ENCODE results near the gene MGA.

The MGA gene

GRCh38 chr15:41789236-41789635, 129.0 kb downstream of the MGA start:
- Histone ChIP-seq H3K4me1 (ENCODE audit: control insufficient read depth in 1 of 2, insufficient read depth in 1 of 2, low read depth in 1 of 2, low read length in 1 of 2) (no peaks in the 10 kb centered on the region), H3K4me3 (ENCODE audit: low read depth in 1 of 2, low read length in 1 of 2) (no peak overlapping the region), H3K27ac (no peak overlapping the region), H3K27me3 (no peaks in the 10 kb centered on the region), H3K36me3 (no peaks in the 10 kb centered on the region), H3K9me3 (no peaks in the 10 kb centered on the region)
- TF ChIP-seq CTCF (IDR thresholded peaks at IDR 0.05) = no peak

- H3K4me1 ChIP-seq (ENCODE audit: control insufficient read depth in 1 of 2, insufficient read depth in 1 of 2, low read depth in 1 of 2, low read length in 1 of 2) = no peaks in the 10 kb centered on the region
Observed at GRCh38 chr15:41789662-41790061, 129.5 kb downstream of the MGA start.

GRCh38 chr15:41790169-41790568, 130.0 kb downstream of the MGA start:
- no peaks in the 10 kb centered on the region for H3K36me3 ChIP-seq
- H3K4me3 ChIP-seq (ENCODE audit: low read depth in 1 of 2, low read length in 1 of 2) = no peak overlapping the region
- H3K27ac ChIP-seq = no peak overlapping the region
- H3K27me3 ChIP-seq = no peaks in the 10 kb centered on the region
- H3K4me1 ChIP-seq (ENCODE audit: control insufficient read depth in 1 of 2, insufficient read depth in 1 of 2, low read depth in 1 of 2, low read length in 1 of 2) = no peaks in the 10 kb centered on the region
- TF ChIP-seq CTCF (IDR thresholded peaks at IDR 0.05) = no peak
- H3K9me3 ChIP-seq = no peaks in the 10 kb centered on the region

More at GRCh38 chr15:41789662-41790061, 129.5 kb downstream of the MGA start:
- Histone ChIP-seq H3K27ac (no peak overlapping the region), H3K4me3 (ENCODE audit: low read depth in 1 of 2, low read length in 1 of 2) (no peak overlapping the region), H3K27me3 (no peaks in the 10 kb centered on the region), H3K36me3 (no peaks in the 10 kb centered on the region), H3K9me3 (no peaks in the 10 kb centered on the region)
- TF ChIP-seq CTCF (IDR thresholded peaks at IDR 0.05) = no peak

GRCh38 chr15:41790756-41791546, 130.7 kb downstream of the MGA start:
- Histone ChIP-seq H3K4me1 (ENCODE audit: control insufficient read depth in 1 of 2, insufficient read depth in 1 of 2, low read depth in 1 of 2, low read length in 1 of 2) (no peaks in the 10 kb centered on the region), H3K4me3 (ENCODE audit: low read depth in 1 of 2, low read length in 1 of 2) (no peak overlapping the region), H3K9me3 (no peaks in the 10 kb centered on the region), H3K27ac (no peak overlapping the region), H3K36me3 (no peaks in the 10 kb centered on the region), H3K27me3 (no peaks in the 10 kb centered on the region)
- TF ChIP-seq CTCF (IDR thresholded peaks at IDR 0.05) = no peak

GRCh38 chr15:41791547-41791937, 131.3 kb downstream of the MGA start:
- H3K27me3 ChIP-seq = no peaks in the 10 kb centered on the region
- TF ChIP-seq CTCF (IDR thresholded peaks at IDR 0.05) = no peak
- no peaks in the 10 kb centered on the region for H3K36me3 ChIP-seq
- no peaks in the 10 kb centered on the region for H3K9me3 ChIP-seq
- no peak overlapping the region for H3K27ac ChIP-seq
- no peaks in the 10 kb centered on the region for H3K4me1 ChIP-seq (ENCODE audit: control insufficient read depth in 1 of 2, insufficient read depth in 1 of 2, low read depth in 1 of 2, low read length in 1 of 2)
- H3K4me3 ChIP-seq (ENCODE audit: low read depth in 1 of 2, low read length in 1 of 2) = no peak overlapping the region

Measured in neutrophil (primary cell).